HG02885 (cell line): Measurements from ENCODE around the gene GRIK1.
A peak's percentile ranks its signal among the peaks of the same experiment; 100 is the strongest.

Experiments used
- ATAC-seq: cut with Tn5 transposase; IDR thresholded peaks from one replicate; pipeline ENCODE4 v1.9.1; 2021; ENCODE audit warnings: mild to moderate bottlenecking; ENCODE audit not compliant: unreplicated experiment, poor library complexity

Gene GRIK1

DNA sequence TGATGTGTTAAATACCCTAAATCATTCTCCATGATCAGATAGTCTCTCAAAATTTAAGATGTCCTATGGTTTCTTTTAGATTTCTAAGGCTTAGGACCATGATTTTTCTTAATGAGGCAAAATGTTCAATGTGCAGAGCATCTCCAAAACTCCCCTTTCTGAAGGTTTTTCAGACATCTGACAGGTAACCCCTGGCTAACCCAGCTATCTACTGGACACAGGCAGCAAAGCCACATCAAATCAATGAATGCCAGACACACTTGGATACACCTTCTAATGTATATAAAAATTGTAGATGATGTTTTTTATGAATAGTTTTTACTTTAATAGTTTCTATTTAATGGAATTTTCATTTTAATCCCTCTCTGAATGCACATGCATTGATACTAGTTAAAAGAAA lies 285.6 kb downstream of the GRIK1 start:
- ATAC-seq = no peak

- ATAC-seq = no peak
Measured at GRCh38 chr21:29650523-29651022, 289.2 kb downstream of the GRIK1 start.

- ATAC-seq = no peak
Measured at GRCh38 chr21:29649406-29649814, 290.4 kb downstream of the GRIK1 start.

GRCh38 chr21:29648710-29649240 lies 291.0 kb downstream of the GRIK1 start:
- no peak for ATAC-seq

- ATAC-seq = no peak
Measured at GRCh38 chr21:29647353-29647781, 292.4 kb downstream of the GRIK1 start.

DNA sequence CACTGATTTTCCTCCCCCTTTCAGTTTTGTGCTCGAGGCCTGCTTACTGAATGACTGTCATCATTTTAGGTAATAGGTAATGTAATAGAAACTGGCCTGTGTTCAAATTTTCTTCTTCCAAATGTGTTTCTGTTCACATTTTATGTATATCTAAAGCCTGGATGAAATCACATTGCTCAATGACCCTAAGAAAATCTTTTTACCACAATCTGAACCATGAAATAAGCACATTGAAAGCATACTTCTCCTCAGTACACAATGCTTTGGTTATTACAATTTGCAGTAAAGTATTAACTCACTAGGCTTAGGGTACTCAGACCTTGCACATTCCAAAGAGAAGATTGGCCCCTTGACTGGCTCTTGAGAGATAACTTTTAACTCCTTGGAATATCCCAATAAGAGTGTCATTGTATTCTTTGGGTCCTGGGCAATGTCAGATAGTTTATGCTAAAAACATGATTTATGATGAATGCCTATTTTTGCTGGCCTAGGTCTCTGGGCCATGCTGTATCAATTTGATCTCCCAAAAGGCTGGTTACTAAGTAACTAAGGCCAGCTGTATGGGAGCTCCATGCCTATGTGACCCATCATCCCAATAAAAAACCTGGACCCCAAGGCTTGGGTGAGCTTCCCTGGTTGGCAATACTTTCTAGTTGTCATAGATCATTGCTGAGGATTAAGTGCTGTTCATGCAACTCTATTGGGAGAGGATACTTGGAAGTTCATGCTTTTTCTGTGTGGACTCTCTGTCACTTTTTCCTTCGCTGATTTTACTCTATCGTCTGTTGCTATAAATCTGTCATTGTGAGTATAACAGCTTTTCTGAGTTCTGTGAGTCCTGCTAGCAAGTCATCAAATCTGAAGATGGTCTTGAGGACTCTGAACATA lies 293.9 kb downstream of the GRIK1 start:
- no peak for ATAC-seq

DNA sequence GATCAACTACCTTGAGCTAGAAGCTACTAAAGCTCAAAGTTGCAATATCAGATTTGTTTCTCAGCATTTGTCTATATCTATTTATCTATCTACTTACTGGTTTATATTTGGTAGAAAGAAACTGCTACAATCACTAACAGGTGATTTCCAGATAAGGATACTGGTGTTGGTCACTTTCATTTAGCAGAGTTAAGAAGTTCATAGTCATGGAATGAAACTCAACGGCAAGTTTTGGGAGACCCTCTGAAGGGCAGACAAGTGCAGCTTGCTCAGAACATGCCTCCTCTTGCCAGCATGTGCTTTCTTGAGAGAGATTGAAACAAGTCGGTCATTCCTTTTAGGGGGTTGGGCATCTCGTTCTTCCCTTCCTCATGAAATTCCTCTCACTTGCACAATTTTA lies 296.5 kb downstream of the GRIK1 start:
- ATAC-seq = no peak

DNA sequence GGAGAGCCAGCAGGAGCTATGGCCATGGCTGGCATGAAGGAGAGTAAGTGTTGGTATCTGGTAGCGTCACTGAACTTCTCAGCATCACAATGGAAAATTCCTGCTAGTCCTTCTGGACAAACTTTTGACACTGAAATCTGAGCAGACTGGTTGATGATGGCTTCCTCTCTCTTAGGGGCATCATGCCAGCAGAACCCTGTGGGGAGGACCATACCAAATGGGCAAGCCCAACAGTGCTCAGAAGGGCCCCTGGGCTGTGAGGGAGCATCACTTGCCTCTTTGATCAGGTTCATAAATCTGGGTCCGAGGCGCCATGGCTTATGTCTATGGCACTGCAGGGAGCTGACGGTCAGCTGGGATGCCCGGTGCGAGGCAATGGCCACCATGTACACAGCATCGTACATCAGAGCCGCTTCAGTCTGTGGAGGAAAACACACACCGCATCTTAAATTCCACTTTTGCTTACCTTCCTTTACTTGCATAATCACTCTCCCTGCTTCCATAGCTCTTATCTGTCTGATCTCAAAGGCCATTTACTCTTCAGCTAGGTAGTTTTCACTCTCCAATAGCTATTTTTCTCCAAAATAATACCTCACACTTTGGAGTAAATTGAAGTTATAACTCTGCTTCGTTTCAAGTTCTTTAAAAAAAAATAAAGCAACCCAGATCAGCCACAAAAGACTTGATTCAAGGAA lies 297.1 kb downstream of the GRIK1 start:
- no peak for ATAC-seq

GRCh38 chr21:29641635-29642550 lies 297.9 kb downstream of the GRIK1 start:
- ATAC-seq = no peak

- no peak for ATAC-seq
Measured at GRCh38 chr21:29641001-29641634, 298.7 kb downstream of the GRIK1 start.

GRCh38 chr21:29640080-29640508 lies 299.7 kb downstream of the GRIK1 start:
- peak; percentile 64 for ATAC-seq

DNA sequence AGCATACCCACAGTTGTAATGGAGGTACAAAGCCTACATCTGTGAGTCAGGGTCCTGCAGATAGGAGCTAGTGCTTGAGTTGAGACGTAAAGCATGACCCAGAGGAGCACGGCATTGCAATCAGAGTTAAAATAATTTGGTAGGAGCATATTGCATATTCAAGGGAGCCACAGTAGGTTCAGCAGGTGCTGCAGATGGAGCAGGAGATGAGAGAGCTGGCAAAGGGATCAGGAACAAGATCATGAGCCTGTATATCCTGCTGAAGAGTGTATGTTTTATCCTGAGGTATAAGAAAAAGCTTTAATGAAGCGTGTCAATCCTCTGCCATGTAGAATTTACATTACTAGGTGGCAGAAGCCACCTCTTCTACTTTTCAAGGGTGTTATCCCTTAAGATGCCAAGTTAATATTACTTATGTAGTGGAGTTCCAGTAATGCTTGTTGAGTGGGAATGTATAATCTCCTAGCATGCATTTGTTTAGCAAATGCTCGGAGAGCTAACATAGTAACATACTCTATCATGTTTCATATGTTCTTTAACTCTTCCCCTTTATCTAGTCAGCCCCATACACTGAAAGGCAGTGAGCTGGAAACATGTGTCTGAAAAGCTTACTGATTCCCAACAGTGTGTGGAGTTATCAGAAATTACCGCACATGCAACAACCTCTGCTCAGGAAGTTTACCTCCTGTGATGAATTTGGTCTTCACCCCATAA lies 300.3 kb downstream of the GRIK1 start:
- peak; percentile 34 for ATAC-seq

DNA sequence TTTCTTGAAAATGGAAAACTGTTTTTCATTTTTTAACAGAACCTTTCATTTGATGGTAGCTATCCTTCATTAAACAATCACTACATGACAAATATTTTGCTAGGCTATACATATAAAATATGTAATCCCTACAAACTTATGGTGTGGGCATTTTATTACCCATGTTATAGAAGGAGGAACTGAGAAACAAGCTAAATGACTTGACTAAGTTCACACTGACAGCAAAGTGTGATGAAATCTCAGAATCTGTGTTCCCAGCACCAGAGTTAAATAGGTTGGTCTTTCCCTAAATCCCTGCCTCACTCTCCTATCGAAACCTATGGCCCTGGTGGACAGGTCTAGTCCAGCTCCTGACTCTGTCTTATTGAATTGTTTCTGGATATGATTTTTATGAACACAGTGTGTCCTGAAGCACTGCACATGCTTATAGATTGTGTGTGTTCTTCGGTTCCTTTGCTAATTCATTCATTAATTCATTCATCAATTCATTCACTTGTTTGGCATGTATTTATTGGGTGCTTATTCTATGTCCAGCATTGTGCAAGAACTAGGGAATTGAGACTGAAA lies 301.0 kb downstream of the GRIK1 start:
- ATAC-seq = peak; percentile 62

DNA sequence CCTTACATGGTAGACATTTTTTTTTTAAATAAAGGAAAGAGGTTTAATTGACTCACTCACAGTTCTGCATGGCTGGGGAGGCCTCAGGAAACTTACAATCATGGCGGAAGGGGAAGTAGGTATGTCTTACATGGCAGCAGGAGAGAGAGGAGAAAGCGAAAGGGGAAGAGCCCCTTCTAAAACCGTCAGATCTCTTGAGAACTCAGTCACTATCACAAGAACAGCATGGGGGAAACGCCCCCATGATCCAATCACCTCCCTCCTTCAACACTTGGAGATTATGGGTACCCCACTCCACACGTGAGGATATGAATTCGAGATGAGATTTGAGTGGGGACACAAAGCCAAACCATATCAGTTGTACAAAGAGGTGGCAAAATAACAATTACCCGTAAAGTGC lies 301.7 kb downstream of the GRIK1 start:
- no peak for ATAC-seq

DNA sequence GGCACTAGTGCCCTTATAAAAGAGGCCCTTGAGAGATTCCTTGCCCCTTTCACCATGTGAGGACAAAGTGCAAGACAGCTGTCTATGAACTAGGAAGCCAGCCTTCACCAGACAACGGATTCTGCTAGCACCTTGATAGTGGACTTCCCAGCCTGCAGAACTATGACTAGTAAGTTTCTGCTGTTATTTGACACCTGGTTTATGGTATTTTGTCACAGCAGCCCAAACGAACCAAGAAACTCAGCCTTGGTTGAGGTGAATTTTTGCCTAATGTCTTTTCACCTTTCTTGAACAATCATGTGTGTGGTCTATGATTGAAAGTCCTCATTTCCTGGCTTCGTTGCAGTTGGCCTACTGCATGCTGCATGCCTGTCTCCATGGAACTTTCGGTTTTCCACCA lies 302.2 kb downstream of the GRIK1 start:
- ATAC-seq = no peak

DNA sequence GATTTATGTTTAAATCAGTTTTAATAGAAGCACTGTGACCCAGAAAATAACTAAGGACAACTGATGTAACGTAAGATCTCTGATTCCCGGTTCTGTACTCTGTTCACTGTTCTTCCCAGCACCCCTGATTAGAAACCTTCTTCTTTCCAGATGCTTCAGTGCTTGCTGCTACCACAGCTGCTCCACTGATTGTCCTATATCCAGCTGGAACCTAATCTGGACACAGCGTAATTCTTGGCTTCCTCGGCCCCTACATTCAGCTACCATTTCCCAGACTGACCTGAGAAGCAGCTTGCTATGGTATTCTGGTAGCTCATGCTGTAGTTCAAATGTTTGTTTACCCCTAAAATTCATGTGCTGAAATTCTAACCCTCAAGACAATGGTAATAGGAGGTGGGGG lies 302.7 kb downstream of the GRIK1 start:
- no peak for ATAC-seq

- ATAC-seq = no peak
Measured at GRCh38 chr21:29634418-29634817, 305.4 kb downstream of the GRIK1 start.

DNA sequence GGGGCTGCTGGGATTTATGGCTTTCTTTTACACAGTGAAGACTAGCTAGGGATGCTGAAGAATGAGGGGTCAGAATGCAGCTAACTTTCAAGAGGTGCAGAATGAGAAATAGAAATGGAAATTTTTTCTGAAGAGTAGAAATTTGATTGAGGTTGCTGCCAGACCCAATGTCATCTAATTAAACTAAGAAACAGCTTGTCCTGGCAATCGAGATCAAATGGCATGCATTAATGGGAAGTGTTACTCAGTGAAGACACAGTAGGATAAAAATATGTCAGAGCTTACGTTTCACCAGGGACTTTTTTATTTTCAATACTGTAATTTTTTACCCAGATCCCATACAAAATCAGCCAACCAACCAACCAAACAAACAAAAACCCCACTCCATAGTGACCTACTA lies 306.0 kb downstream of the GRIK1 start:
- no peak for ATAC-seq

DNA sequence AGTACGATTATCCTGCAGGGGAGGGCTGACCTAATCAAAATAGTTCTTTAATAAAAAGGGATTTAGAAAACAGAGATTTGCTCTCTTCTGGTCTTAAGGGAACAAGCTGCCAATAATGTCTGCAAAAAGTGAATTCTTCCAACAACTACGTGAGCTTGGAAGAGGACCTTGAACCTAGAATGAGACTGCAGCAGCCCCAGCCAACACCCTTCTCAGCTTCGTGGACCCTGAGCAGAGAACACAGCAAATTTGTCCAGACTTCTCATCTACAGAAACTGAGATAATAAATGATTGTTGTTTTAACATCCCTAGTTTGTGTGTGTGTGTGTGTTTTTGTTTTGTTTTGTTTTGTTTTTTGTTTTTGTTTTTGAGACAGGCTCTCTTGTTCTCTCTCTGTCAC lies 309.4 kb downstream of the GRIK1 start:
- no peak for ATAC-seq
